Mucosa of descending colon (tissue), 3 donors: ENCODE measurements around the gene NAA20. TPM values are rescaled to one million over a fixed set of nuclear protein-coding genes. Genes with fewer than 3 reads are reported as not detected.

Experiments used
- ATAC-seq: fragments of 200-7000 bp; cut with Tn5 transposase; one replicate; pipeline ENCODE4 v1.9.1; 2020; ENCODE audit warnings: mild to moderate bottlenecking, moderate library complexity
- DNase-seq, 3 donors: peaks; one replicate each; pipeline ENCODE4 v3.0.0-alpha.2; 2020
- H3K36me3 ChIP-seq: fragments of 200-600 bp; one replicate; pipeline ENCODE4 v1.8.0; 2021; ENCODE audit warnings: low read depth, mild to moderate bottlenecking
- H3K4me1 ChIP-seq: fragments of 200-600 bp; one replicate; pipeline ENCODE4 v1.8.0; 2021; ENCODE audit warnings: low read depth, mild to moderate bottlenecking
- H3K4me3 ChIP-seq: fragments of 200-600 bp; one replicate; pipeline ENCODE4 v1.8.0; 2021; ENCODE audit warnings: mild to moderate bottlenecking
- H3K9me3 ChIP-seq: fragments of 200-600 bp; one replicate; pipeline ENCODE4 v1.8.0; 2021; ENCODE audit warnings: mild to moderate bottlenecking
- intact Hi-C, 2 donors: fragments of 100-400 bp; cut with DNase I in 1 of 2; cut with micrococcal nuclease in 1 of 2; formaldehyde crosslinking; loops; one replicate each; pipeline versions ENCODE4 v1.11.0 to v1.11.1; 2022; cut with DNase I, micrococcal nuclease
- total RNA-seq, 3 donors: library from RNA; stranded (reverse); fragmentation: NEBNext Ultra II Directional in 2 of 3; extraction: Animal tissue kit (Norgen Biotek cat#: 25700) in 2 of 3; gene quantifications; one replicate each; pipeline versions ENCODE4 v1.2.1 to v1.2.4, GENCODE V29; 2021 to 2023
- TF ChIP-seq, protein P1 (sequence below): fragments of 200-600 bp; IDR thresholded peaks from one replicate; pipeline ENCODE4 v1.8.0; 2022; ENCODE audit warnings: antibody characterized with exemption, mild to moderate bottlenecking
- donor health status: DM: no; HTN: no; CAD: no; lungs with moderate emphysema.
- donor health status: DM: no; HTN: no; CAD: no.
- donor health status: DM: no; HTN: yes; CAD: no.

NAA20 gene
- total RNA-seq, 3 donors from 2014 or later = 38.7 to 46.6 (median 42.3) TPM

DNA sequence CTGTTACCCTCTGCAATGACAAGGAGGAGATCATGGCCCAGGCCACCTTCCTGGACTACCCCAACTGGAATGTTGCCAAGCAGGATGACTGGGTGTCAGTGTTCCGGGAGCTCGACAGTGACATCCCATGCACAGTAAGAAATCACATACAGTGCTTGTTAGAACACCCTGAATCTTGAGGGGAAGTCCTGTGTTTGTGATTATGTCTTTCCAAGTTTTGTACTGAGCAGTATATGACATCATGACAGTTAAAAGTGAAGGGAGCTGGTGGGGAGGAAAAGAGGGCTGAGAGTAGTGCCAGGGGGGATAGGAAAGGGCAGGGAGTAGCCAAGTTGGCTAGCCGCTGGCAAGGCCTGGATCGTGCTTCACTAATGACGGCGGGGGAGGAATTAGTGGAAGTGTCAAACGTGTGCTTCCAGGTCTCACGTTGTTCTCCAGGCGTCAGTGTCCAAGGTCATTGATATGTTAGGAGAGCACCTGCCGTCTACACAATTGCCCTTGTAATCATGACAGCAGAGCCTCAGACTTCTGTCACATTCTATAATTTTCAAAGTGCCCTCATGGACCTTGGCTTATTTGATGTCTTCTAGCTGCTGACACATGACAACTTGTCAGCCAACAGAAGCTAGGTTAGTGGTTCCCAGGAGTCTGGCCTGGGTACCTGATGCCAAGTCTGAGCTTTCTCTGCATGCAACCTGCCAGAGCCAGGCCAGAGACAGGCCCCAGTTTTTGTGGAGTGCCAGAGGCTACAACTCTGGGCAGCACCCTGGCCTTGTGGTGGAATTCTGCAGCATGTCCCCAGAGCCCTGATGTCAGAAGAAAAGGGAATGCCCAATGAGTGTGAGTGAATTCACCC lies 53.9 kb downstream of the NAA20 start:
- H3K9me3 ChIP-seq = no peaks in the 10 kb centered on the region
- intact Hi-C loops = no loop called here
- no peaks in the 10 kb centered on the region for H3K36me3 ChIP-seq
- ATAC-seq = no peak
- H3K4me3 ChIP-seq = no peak overlapping the region
- H3K4me1 ChIP-seq = no peaks in the 10 kb centered on the region
- TF ChIP-seq, protein P1, sequence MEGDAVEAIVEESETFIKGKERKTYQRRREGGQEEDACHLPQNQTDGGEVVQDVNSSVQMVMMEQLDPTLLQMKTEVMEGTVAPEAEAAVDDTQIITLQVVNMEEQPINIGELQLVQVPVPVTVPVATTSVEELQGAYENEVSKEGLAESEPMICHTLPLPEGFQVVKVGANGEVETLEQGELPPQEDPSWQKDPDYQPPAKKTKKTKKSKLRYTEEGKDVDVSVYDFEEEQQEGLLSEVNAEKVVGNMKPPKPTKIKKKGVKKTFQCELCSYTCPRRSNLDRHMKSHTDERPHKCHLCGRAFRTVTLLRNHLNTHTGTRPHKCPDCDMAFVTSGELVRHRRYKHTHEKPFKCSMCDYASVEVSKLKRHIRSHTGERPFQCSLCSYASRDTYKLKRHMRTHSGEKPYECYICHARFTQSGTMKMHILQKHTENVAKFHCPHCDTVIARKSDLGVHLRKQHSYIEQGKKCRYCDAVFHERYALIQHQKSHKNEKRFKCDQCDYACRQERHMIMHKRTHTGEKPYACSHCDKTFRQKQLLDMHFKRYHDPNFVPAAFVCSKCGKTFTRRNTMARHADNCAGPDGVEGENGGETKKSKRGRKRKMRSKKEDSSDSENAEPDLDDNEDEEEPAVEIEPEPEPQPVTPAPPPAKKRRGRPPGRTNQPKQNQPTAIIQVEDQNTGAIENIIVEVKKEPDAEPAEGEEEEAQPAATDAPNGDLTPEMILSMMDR = no peak
- no peak for DNase-seq

DNA sequence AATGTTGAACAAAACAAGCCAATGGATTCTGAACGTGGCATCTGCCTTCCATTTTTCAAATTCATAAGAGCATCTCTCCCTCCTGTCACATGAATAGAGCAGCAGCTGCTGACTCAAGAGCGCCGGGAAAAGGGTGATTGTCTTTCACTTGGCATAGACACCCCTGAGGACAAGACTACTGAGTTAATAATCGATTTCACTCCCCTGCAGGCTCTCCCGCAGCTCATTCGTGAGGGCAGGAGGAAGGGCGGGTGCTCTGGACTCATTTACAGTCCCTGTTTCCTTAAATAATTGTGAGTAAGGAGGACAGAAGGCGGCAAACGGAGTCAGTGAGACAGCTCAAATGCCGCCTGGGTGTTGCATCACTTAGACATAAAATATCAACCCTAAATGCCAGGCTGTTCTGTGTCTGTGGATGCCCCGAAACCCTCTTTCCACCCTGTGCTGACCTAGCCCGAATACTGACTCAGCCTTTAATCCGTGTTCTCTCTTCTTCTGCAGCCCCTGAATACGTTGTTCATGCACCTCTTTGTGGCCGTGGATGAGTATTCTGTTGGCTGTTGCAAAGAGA lies 56.7 kb downstream of the NAA20 start:
- no peak overlapping the region for H3K4me3 ChIP-seq
- no peaks in the 10 kb centered on the region for H3K4me1 ChIP-seq
- ATAC-seq (no peak), DNase-seq (no peak)
- TF ChIP-seq, protein P1 = no peak
- intact Hi-C loops = no loop called here
- no peaks in the 10 kb centered on the region for H3K36me3 ChIP-seq
- H3K9me3 ChIP-seq = no peaks in the 10 kb centered on the region

DNA sequence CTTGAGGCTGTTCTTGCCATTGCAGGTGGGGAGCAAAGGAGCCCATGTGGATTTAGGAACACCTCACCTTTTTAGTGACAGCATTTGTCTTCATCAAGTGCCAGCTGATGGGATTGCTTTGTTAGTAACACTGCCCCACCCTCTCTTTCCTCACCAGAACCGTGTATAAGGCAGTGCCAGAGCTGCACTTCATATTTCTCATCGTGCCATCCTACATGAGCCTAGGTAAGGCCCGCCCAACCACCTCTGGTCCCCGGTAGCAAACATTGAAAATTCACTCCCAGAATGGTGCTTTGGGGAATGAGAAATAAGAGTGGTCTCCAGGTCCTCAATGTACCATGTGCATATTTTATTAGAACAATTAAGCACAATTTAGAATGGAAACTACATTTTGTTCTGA lies 57.9 kb downstream of the NAA20 start:
- Histone ChIP-seq H3K4me3 (no peak overlapping the region), H3K9me3 (no peaks in the 10 kb centered on the region), H3K36me3 (no peaks in the 10 kb centered on the region), H3K4me1 (no peaks in the 10 kb centered on the region)
- ATAC-seq (no peak), DNase-seq (no peak)
- intact Hi-C loops = no loop called here
- TF ChIP-seq, protein P1 = no peak

DNA sequence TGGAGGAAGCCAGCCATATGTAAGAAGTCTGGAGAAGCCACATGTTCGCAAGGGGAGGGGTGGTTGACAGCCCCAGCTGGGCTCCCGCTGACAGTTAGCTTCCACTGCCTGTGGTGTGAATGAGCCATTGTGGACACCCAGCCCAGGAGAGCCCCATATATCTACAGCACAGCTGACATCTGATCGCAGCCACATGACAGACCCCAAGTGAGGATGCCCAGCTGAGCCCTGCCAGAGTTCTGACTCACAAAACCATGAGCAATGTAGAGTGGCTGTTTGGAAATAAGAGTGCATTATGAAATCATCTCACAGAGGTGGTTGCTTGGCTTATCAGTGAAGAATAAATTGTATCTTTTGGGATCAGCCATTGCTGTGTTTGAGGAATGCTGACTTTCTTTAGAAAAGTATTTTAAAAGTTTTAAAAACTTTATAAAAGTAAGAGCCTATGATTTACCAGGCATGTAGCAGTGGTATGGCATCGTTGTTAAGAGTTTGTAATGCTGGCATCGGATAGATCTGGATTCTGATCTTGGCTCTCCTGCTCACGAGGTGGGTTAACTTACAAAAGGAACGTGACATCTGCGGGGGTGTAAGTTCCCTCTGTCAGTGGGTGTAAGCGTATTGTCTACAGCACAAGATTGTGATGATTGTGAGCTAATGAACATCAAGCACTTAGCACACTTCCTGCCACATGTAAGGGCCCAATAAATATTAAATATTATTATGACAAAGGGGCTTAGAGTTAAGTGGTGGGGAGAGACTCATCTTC lies 59.3 kb downstream of the NAA20 start:
- H3K4me1 ChIP-seq = no peaks in the 10 kb centered on the region
- H3K9me3 ChIP-seq = no peaks in the 10 kb centered on the region
- TF ChIP-seq, protein P1 = no peak
- H3K4me3 ChIP-seq = no peak overlapping the region
- DNase-seq (no peak), ATAC-seq (no peak)
- H3K36me3 ChIP-seq = no peaks in the 10 kb centered on the region
- intact Hi-C loops = no loop called here

DNA sequence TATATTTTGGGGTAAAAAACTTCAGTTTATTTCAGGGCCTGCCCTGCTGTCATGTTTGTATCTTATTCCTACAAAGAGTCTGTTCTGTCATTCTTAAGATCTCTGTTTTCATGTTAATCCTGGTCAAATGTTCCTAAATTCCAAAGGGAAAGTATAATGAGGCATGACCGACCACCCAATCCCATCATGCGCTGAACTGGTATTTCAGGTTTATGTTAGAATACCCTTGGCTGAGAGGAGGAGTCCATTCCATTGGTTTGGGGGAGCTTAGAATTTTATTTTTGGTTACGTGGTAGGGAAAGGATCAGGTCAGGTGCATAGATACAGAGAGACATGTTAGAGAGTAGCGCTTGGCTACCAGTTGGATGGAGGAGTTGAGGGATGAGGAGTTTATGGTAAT lies 60.9 kb downstream of the NAA20 start:
- no peak overlapping the region for H3K4me3 ChIP-seq
- intact Hi-C loops = no loop called here
- no peak for ATAC-seq

More for the DNA sequence above, 60.9 kb downstream of the NAA20 start:
- no peaks in the 10 kb centered on the region for H3K36me3 ChIP-seq
- no peaks in the 10 kb centered on the region for H3K4me1 ChIP-seq
- no peak for DNase-seq
- no peaks in the 10 kb centered on the region for H3K9me3 ChIP-seq
- TF ChIP-seq, protein P1 = no peak
